ENCODE results near the gene SPTB. TPM values are rescaled to one million over a fixed set of nuclear protein-coding genes. Genes with fewer than 3 reads are reported as not detected.

The SPTB gene
- total RNA-seq, 1 donor from 2014 or later = 0.98 TPM

DNA sequence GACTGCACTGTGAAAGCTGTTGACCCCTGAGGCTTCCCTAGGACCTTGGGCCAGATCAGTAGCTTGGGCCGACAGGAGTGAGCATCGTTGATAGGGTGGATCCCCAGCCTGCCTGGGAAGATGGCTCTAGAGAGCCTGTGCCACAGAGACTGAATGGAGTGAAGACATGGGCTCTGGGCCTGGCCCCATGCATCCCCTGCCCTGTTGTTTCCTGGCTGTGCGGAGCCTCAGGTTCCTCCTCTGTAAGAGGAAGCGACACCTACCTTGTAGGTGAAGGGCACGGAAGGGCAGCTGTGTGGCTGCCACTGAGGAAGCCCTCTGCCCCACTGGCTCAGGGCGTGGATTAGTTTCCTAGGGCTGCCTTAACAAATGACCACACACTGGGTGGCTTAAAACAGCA is 151.6 kb downstream of the SPTB start:
- TF ChIP-seq POLR2A (IDR thresholded peaks at IDR 0.05) (no peak), POLR2AphosphoS5 (IDR thresholded peaks at IDR 0.05; ENCODE audit: insufficient read depth in 1 of 2, low read depth in 1 of 2) (no peak)
- TF ChIP-seq, protein P1, sequence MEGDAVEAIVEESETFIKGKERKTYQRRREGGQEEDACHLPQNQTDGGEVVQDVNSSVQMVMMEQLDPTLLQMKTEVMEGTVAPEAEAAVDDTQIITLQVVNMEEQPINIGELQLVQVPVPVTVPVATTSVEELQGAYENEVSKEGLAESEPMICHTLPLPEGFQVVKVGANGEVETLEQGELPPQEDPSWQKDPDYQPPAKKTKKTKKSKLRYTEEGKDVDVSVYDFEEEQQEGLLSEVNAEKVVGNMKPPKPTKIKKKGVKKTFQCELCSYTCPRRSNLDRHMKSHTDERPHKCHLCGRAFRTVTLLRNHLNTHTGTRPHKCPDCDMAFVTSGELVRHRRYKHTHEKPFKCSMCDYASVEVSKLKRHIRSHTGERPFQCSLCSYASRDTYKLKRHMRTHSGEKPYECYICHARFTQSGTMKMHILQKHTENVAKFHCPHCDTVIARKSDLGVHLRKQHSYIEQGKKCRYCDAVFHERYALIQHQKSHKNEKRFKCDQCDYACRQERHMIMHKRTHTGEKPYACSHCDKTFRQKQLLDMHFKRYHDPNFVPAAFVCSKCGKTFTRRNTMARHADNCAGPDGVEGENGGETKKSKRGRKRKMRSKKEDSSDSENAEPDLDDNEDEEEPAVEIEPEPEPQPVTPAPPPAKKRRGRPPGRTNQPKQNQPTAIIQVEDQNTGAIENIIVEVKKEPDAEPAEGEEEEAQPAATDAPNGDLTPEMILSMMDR (IDR thresholded peaks at IDR 0.05) = no peak
- H3K36me3 ChIP-seq = peaks cover 0 to 21% of the 10 kb centered on the region in 2 donors
- no peaks in the 10 kb centered on the region for H3K27me3 ChIP-seq
- no peak overlapping the region for H3K4me3 ChIP-seq
- intact Hi-C loops (cut with DNase I) = no loop called here
- peaks cover 40% of the 10 kb centered on the region for H3K4me1 ChIP-seq
- no peaks in the 10 kb centered on the region for H3K9me3 ChIP-seq
- no peak for DNase-seq (ENCODE audit: extremely low spot score in 2 of 2)
- H3K27ac ChIP-seq = no peak overlapping the region

DNA sequence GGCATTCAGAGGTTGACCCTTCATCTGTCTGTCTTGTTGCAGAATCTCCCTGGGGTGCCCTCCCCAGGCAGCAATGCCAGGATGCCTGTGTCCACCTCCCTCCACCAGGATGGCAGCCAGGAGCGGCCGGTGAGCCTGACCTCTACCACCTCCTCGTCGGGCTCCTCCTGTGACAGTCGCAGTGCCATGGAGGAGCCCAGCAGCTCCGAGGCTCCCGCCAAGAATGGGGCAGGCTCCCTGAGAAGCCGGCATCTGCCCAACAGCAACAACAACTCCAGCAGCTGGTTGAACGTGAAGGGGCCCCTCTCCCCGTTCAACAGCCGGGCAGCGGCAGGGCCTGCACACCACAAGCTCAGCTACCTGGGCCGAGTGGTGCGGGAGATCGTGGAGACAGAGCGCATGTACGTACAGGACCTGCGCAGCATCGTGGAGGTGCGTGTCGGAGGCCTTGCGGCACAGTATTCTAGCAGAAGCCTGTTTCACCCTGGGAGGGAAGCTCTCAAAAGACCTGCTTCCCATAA is 152.1 kb downstream of the SPTB start:
- no peak overlapping the region for H3K4me3 ChIP-seq
- no peaks in the 10 kb centered on the region for H3K27me3 ChIP-seq
- no peak overlapping the region for H3K27ac ChIP-seq
- DNase-seq (ENCODE audit: extremely low spot score in 2 of 2) = no peak
- intact Hi-C loops (cut with DNase I) = no loop called here
- TF ChIP-seq POLR2A (IDR thresholded peaks at IDR 0.05) (no peak), POLR2AphosphoS5 (IDR thresholded peaks at IDR 0.05; ENCODE audit: insufficient read depth in 1 of 2, low read depth in 1 of 2) (no peak)
- TF ChIP-seq, protein P1 (IDR thresholded peaks at IDR 0.05) = no peak
- H3K4me1 ChIP-seq = peaks cover 42% of the 10 kb centered on the region
- no peaks in the 10 kb centered on the region for H3K9me3 ChIP-seq
- H3K36me3 ChIP-seq = peaks cover 0 to 16% of the 10 kb centered on the region in 2 donors

DNA sequence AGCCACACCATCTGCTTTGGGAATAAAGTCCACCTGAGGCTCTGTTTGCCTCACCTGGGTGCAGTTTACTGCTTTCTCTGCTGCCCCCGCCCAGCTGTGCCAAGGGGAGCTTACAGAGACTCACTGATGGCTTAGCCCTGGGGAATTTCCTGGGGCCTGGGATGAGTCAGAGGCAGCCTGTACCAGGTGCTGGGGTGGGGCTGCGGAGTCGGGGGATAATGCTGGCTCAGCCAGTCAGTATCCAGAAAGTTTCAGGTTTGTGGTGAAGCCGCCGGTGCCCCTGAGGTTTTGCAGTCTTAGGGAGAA is 153.2 kb downstream of the SPTB start:
- Histone ChIP-seq H3K9me3 (no peaks in the 10 kb centered on the region), H3K4me3 (no peak overlapping the region), H3K27me3 (no peaks in the 10 kb centered on the region), H3K4me1 (peaks cover 53% of the 10 kb centered on the region), H3K27ac (no peak overlapping the region), H3K36me3 (peaks cover 0 to 8% of the 10 kb centered on the region in 2 donors)
- no peak for DNase-seq (ENCODE audit: extremely low spot score in 2 of 2)
- intact Hi-C loops (cut with DNase I) = no loop called here
- TF ChIP-seq POLR2A (IDR thresholded peaks at IDR 0.05) = no peak
- peak; percentile 23 to 46 for TF ChIP-seq POLR2AphosphoS5 (IDR thresholded peaks at IDR 0.05; ENCODE audit: insufficient read depth in 1 of 2, low read depth in 1 of 2)
- TF ChIP-seq, protein P1 (IDR thresholded peaks at IDR 0.05) = no peak

DNA sequence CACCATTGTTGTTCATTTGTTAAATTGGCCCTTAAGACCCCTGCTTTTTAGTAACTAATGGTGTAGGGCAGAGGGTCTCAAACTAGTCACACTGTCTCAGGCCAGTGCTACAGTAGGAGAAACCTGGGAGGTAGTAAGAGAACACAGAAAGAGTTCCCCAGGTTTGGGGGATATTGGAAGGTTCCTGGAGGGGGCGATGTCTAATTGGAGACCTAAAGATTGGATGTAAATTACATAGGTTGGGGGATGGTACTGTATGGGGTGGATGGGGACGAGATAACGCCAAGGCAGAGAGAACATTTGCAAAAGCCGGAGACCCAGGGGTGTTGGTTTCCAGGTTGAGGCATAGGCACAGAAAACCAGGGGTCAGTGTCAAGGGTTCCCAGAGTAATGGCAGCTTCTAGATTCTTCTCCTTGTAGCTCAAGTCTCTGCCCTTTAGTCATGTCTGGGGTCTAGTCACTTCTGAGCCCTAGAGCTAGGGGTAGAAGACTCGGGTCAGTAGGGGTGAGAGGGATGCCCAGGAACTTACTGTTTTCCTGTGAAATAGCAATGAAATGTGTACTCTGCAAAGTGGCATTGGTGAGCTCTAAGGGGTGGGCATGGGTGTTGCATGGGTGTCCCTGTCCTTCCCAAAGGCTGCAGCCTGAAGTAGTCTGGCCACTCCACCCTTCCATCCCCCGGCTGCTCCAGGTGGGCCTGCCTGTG is 153.7 kb downstream of the SPTB start:
- peaks cover 58% of the 10 kb centered on the region for H3K4me1 ChIP-seq
- peak overlapping the region; percentile 47 for H3K27ac ChIP-seq
- H3K27me3 ChIP-seq = no peaks in the 10 kb centered on the region
- no peaks in the 10 kb centered on the region for H3K9me3 ChIP-seq
- H3K36me3 ChIP-seq = peaks cover 0 to 3% of the 10 kb centered on the region in 2 donors
- DNase-seq (ENCODE audit: extremely low spot score in 2 of 2) = no peak
- no peak overlapping the region for H3K4me3 ChIP-seq
- TF ChIP-seq POLR2A (IDR thresholded peaks at IDR 0.05) (no peak), POLR2AphosphoS5 (IDR thresholded peaks at IDR 0.05; ENCODE audit: insufficient read depth in 1 of 2, low read depth in 1 of 2) (no peak)
- TF ChIP-seq, protein P1 (IDR thresholded peaks at IDR 0.05) = no peak
- intact Hi-C loops (cut with DNase I) = no loop called here

DNA sequence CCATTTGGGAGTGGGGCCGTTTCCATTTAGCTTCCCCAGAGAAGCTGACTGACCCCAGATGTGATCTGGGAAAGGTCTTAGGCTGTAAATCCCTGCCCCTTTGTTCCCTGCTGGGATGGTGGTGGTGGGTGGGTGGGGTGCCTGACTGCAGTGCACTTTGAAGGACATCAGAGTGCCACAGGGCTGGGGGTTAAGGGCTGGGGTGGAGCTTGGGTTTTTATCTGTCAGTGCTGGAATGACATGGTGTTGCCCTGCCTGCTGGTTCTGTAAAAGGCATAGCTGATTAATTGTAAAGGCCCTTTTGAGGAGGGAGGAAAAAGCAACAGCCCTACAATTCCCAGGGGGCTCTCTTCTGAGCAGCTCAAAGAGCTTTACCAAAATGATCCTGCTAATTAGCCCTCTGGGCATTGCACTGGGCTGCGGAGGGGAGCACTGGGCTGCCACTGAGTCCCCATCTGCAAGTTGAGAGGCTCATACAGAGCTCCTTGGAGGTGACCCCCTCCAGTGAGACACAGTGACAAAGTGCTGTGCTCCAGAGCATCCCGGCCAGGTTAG is 154.4 kb downstream of the SPTB start:
- TF ChIP-seq, protein P1 (IDR thresholded peaks at IDR 0.05) = no peak
- H3K9me3 ChIP-seq = no peaks in the 10 kb centered on the region
- no peak for DNase-seq (ENCODE audit: extremely low spot score in 2 of 2)
- peaks cover 65% of the 10 kb centered on the region for H3K4me1 ChIP-seq
- intact Hi-C loops (cut with DNase I) = no loop called here
- no peak overlapping the region for H3K4me3 ChIP-seq
- no peaks in the 10 kb centered on the region for H3K36me3 ChIP-seq
- no peaks in the 10 kb centered on the region for H3K27me3 ChIP-seq
- peak overlapping the region; percentile 47 for H3K27ac ChIP-seq
